ENCODE data around the gene ZNF697.
"Not testable (repeated sequence)": the region's sequence is repeated elsewhere in the genome, so short reads cannot be mapped to it uniquely, and the experiment has no call there.

Gene ZNF697

DNA sequence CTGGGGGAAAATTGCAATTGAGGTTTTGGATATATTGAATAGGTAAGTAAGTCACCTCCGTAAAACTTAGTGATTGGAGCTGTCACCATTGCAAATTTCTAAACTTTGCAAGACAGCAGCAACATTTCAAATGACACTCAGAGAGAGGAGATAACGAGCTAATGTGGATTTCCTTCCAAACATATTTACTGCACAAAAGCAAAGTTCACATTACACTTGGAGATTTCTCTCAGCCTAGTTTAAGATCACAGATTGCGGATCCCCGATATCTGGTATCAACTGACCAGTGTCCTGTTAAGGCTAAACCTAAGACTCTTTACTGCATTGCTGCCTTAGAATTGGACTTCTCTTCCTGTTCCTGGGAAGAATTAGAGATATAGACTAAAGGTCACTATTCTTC is 47.5 kb downstream of the ZNF697 start:
- no peak for DNase-seq

DNA sequence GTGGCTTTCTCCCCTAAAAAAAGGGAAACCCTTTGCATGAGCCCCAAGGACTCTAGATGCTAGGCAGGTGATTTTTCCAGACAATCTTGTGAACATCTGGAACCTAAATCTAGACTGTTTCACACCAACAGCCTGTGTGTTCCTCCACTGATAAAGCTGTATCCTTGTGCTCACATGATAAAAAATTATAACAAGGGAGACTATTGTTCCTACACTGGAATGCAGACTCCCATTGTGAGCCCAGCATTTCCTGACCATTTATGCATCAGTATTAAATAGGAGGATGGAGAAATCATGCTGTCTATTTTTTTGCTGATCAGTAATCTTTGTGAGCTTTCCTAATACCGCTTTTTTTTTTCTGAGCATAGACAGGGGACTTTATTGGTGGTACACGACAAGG is 52.5 kb downstream of the ZNF697 start:
- no peak for DNase-seq

DNA sequence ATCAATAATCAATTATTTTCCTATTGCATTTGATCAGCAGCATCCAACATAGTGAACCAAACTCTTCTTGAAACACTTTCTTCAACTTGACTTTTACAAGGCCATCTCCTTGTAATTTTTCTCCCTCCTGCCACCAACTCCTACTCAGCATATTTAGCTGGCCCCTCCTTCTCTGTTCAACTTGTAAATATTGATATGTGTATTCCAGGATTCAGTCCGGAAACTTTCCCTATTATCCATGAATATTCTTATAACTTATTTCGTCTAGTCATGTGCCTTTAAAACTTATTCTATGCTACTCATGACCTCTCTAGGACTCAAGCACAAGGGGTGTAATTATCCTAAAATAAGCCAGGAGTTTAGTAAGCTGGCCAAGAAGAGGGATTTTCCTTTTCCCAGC is 52.9 kb downstream of the ZNF697 start:
- DNase-seq = no peak

DNA sequence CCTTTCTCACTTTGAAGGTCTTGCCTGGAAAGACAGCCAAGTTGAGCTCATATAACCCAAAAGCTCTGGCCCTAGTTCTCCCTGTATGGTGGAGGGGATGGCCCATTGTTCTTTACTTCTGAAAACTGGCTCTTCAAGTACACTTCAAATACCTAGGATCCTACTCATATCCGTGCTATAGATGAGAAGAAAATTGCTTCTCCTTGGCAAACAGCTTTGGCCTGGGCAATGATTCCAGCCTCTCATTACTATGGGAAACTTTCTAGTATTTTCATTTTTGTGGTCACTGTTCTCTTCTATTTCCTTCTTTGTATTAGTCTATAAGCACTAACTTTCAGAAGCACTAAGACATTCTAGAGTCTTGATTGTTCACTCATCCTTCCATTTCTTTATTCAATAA is 53.7 kb downstream of the ZNF697 start:
- DNase-seq = no peak

DNA sequence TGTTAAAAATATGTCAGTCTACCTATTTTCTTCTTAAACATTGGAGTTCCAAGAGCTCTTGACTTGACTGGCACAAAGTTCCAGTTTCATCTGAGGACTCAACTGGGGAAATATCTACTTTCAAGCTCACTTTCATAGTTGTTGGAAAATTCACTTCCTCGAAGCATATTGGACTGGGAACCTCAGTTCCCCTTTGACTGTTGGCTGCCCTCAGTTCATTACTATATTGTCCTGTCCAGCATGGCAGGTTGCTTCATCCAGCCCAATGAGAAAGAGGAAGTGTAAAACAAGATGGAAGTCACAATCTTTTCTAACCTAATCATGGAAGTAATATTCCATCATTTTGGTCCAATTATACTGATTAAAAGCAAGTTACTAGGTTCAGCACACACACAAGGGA is 54.3 kb downstream of the ZNF697 start:
- DNase-seq = no peak

DNA sequence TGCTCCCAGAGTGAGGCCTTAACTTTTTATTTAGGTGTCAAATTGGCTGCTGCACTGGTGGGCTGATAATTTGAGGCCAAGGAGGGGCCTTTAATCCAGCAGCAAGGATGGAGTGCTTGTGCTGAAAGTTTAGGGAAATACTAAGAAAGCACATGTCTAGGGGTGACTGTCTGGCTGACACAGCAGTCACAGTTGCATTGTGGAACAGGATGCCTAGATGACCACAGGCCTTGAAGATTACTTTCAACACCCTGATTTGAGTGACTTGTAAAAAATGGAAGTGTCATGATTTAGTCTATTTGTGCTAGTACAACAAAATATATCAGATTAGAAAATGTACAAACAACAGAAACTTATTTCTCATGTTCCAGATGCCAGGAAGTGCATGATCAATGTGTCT is 57.7 kb downstream of the ZNF697 start:
- no peak for DNase-seq

DNA sequence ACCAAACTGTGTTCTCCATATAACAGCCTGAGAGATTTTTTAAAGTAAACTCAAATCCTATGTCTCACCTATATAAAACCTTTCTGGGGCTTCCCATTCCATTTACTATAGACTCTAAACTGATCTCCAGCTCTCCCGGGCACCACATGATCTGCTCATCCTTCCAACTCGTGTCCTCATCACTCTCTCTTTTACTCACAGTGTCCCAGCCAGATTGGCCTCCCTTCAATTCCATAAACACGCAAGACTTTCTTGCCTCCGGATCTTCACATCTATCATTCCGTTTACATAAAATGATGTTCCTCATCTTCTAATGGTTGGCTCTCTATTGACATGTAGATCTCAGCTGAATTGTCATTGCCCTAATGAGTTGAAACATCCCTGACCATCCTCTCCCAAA is 59.4 kb downstream of the ZNF697 start:
- DNase-seq = no peak

DNA sequence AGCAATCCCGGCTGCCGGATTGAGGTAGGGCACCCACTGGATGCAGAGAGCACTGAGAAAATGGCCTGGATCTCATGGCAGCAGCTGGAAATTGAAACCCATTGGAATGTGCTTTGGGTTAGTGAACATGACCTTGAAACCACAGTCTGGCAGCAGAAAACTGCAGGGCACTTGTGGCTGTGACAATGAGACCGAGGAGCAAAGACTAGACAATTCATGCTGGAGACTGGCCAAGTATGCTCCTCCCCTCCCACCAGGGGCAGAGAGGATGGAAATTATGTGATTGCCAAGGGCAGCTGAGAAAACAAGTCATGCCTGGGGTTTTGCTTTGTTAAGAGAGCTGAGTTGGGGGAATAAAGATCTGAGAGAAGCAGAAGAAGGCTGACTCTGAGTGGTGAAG is 60.7 kb downstream of the ZNF697 start:
- DNase-seq = no peak

DNA sequence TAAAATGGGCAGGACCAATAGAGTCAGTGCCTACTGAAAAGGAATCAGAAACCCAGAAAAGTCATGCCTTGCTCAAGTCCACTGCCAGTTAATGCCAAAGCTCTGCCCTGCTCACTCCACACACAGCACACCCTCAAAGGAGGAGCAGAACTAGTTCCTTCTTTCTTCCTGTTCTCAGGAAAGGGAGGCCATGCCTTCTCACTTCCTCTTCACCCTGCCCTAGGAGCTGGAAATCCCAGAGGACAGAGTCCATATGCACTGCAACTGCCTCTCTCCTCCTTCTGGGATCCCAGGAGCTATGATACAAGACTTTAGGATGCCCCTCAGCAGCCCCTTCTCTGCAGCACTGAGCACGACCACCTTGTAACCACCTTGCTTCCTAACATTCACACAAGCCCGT is 62.3 kb downstream of the ZNF697 start:
- not testable (repeated sequence) for DNase-seq

DNA sequence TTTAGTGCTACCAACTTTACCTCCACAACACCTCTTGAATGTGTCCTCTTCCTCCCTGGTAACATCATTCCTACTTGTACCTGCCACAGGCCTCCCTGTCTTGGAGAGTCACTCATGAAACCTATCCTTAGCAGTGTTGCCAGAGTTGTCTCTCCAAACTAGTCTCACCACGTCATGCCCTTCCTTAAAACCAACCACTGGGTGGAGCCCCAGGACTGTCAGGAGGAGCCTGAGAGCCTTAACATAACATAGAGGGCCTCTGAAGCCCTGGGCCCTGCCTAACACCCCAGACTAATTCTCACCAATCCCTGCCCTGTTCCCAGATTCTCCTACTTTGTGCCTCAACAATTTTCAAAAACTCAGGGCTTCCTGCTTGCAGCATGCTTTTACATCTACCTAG is 65.3 kb downstream of the ZNF697 start:
- DNase-seq = no peak

DNA sequence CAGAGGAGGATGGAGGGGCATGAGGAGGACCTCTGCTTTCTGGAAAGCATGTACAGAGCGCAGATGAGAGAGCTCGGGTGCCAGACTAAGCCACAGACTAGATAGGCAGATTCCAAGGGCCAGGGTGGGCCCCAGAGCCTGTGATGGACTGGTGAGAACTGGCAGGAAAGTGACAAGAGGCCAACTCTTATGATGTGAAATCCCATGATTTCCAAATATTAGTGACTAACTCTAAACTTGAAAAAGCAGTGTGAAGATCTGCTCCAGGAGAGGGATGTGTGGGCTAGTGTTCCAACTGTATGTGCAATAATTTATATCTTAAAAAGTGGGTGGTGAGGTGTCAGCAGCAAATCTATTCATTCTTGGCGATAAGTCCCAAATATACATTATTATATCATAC is 67.0 kb downstream of the ZNF697 start:
- DNase-seq = not testable (repeated sequence)

DNA sequence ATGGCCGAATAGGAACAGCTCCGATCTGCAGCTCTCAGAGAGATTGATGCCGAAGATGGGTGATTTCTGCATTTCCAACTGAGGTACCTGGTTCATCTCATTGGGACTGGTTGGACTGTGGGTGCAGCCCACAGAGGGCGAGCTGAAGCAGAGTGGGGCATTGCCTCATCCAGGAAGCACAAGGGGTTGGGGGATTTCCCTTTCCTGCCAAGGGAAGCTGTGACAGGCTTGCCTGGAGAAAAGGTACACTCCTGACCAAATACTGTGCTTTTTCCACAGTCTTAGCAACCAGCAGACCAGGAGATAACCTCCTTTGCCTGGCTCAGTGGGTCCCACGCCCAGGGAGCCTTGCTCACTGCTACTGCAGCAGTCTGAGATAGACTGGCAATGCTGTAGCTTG is 74.2 kb downstream of the ZNF697 start:
- DNase-seq = no peak

DNA sequence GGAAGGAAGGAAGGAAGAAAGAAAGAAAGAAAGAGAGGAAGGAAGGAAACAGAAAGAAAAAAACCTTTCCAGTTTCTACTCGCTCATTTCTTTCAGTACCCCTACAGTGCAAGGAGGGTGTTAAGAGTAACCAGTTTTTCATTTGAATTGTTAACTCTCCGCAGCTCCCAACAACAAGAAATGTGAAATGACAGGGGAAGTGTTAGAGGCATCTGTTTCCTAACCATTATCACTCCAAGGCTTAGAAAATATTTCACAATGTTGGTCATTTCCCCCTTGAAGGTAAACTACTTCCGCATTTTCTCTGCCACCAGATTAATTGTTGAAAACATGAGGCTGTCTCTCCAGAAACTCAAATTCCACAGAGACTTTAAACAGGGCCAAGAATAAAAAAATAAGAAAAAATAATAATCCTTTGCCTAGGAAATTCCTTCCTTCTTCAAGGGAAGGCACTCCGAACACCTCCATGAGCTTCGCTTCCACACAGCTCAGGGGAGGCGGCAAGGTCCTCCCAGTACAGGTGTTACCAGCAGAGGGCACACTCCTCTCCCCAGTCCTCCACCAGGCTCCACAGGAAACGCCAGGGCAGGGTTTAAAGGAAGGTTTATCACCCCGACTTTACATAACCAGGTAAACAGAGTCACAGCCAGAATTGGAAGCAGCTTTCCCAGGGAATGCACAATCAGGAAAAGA is 78.0 kb downstream of the ZNF697 start:
- DNase-seq = not testable (repeated sequence)

Data from activated CD8-positive, alpha-beta memory T cell treated with anti-CD3 and anti-CD28 coated beads for 24 hours (primary cell).